ENCODE results near the gene MIER2. TPM values are rescaled to one million over a fixed set of nuclear protein-coding genes. Genes with fewer than 3 reads are reported as not detected.

MIER2 gene
- total and polyA plus RNA-seq, 7 donors: 6.6 to 31.9 (median 12.3) TPM

GRCh38 chr19:336067-336614, 8.5 kb downstream of the MIER2 start:
- 91 to 94% methylated on average over 20 of the region's 20 CpGs for WGBS, 2 donors
- intact Hi-C loops (cut with DNase I): no loop called here
- peak; percentile 57 for DNase-seq
- no peak overlapping the region for H3K4me3 ChIP-seq
- H3K36me3 ChIP-seq: peaks cover 2 to 25% (median 12%) of the 10 kb centered on the region in 4 donors
- H3K9me3 ChIP-seq: no peaks in the 10 kb centered on the region
- H3K4me1 ChIP-seq: peaks cover 0 to 7% (median 4%) of the 10 kb centered on the region in 4 donors
- TF ChIP-seq POLR2A (IDR thresholded peaks at IDR 0.05): no peak
- no peak for TF ChIP-seq EP300 (IDR thresholded peaks at IDR 0.05)
- no peak for TF ChIP-seq POLR2AphosphoS5 (IDR thresholded peaks at IDR 0.05)
- no peak for TF ChIP-seq CTCF (IDR thresholded peaks at IDR 0.05)
- H3K27ac ChIP-seq: no peak overlapping the region
- H3K27me3 ChIP-seq: no peaks in the 10 kb centered on the region

- Histone ChIP-seq H3K36me3 (peaks cover 7 to 30% (median 18%) of the 10 kb centered on the region in 4 donors), H3K4me3 (no peak overlapping the region), H3K4me1 (peaks cover 0 to 2% (median 0%) of the 10 kb centered on the region in 4 donors), H3K27me3 (no peaks in the 10 kb centered on the region), H3K27ac (no peak overlapping the region), H3K9me3 (peaks cover 0 to 2% (median 1%) of the 10 kb centered on the region in 4 donors)
- TF ChIP-seq POLR2AphosphoS5 (IDR thresholded peaks at IDR 0.05): no peak
- no peak for TF ChIP-seq EP300 (IDR thresholded peaks at IDR 0.05)
- no peak for TF ChIP-seq POLR2A (IDR thresholded peaks at IDR 0.05)
- no peak for TF ChIP-seq CTCF (IDR thresholded peaks at IDR 0.05)
- 93 to 94% methylated on average over 21 of the region's 21 CpGs for WGBS, 2 donors
- intact Hi-C loops (cut with DNase I): no loop called here
- DNase-seq: peak; percentile 50
These were observed 9.0 kb downstream of the MIER2 start for GRCh38 chr19:335486-336066.

- DNase-seq: no peak
- Histone ChIP-seq H3K9me3 (peaks cover 0 to 4% (median 1%) of the 10 kb centered on the region in 4 donors), H3K36me3 (peaks cover 8 to 35% (median 23%) of the 10 kb centered on the region in 4 donors), H3K4me1 (no peaks in the 10 kb centered on the region), H3K27me3 (no peaks in the 10 kb centered on the region), H3K4me3 (no peak overlapping the region), H3K27ac (no peak overlapping the region)
- WGBS, 2 donors: 83 to 91% methylated on average over 9 of the region's 9 CpGs
- no peak for TF ChIP-seq CTCF (IDR thresholded peaks at IDR 0.05)
- no peak for TF ChIP-seq EP300 (IDR thresholded peaks at IDR 0.05)
- TF ChIP-seq POLR2A (IDR thresholded peaks at IDR 0.05): no peak
- TF ChIP-seq POLR2AphosphoS5 (IDR thresholded peaks at IDR 0.05): no peak
- intact Hi-C loops (cut with DNase I): no loop called here
These were observed 9.5 kb downstream of the MIER2 start for GRCh38 chr19:335072-335471.

- Histone ChIP-seq H3K36me3 (peaks cover 8 to 41% (median 26%) of the 10 kb centered on the region in 4 donors), H3K4me3 (no peak overlapping the region), H3K4me1 (no peaks in the 10 kb centered on the region), H3K9me3 (peaks cover 0 to 4% (median 1%) of the 10 kb centered on the region in 4 donors), H3K27ac (no peak overlapping the region), H3K27me3 (no peaks in the 10 kb centered on the region)
- DNase-seq: peak; percentile 54
- 96% methylated on average over 19 of the region's 19 CpGs for WGBS, 2 donors
- intact Hi-C loops (cut with DNase I): no loop called here
- TF ChIP-seq POLR2A (IDR thresholded peaks at IDR 0.05) (no peak), CTCF (IDR thresholded peaks at IDR 0.05) (no peak), EP300 (IDR thresholded peaks at IDR 0.05) (no peak), POLR2AphosphoS5 (IDR thresholded peaks at IDR 0.05) (no peak)
These were observed 10.1 kb downstream of the MIER2 start for GRCh38 chr19:334296-335071.

Data from sigmoid colon (tissue), 7 donors.